D341Med (cell line): Measurements from ENCODE around the gene CDKAL1.

Experiments used
- DNase-seq: peaks from one replicate; pipeline ENCODE4 v3.0.0; 2012; ENCODE audit warnings: low spot score

CDKAL1 gene

GRCh38 chr6:20680697-20681165 lies 146.5 kb downstream of the CDKAL1 start:
- no peak for DNase-seq

- no peak for DNase-seq
Measured at GRCh38 chr6:20681243-20681684, 147.0 kb downstream of the CDKAL1 start.

- DNase-seq, result no peak
Measured at GRCh38 chr6:20684474-20684873, 150.2 kb downstream of the CDKAL1 start.

GRCh38 chr6:20686142-20686541 lies 151.9 kb downstream of the CDKAL1 start:
- DNase-seq, result no peak

GRCh38 chr6:20687494-20687893 lies 153.2 kb downstream of the CDKAL1 start:
- DNase-seq, result no peak

GRCh38 chr6:20688710-20689500 lies 154.6 kb downstream of the CDKAL1 start:
- peak; percentile 36 for DNase-seq

GRCh38 chr6:20691185-20691584 lies 156.9 kb downstream of the CDKAL1 start:
- peak; percentile 56 for DNase-seq

GRCh38 chr6:20692023-20692422 lies 157.8 kb downstream of the CDKAL1 start:
- DNase-seq, result no peak

- DNase-seq, result no peak
Measured at GRCh38 chr6:20693466-20694063, 159.3 kb downstream of the CDKAL1 start.

- no peak for DNase-seq
Measured at GRCh38 chr6:20696676-20697075, 162.4 kb downstream of the CDKAL1 start.

GRCh38 chr6:20698675-20699074 lies 164.4 kb downstream of the CDKAL1 start:
- DNase-seq, result no peak

- peak; percentile 52 for DNase-seq
Measured at GRCh38 chr6:20699402-20699801, 165.1 kb downstream of the CDKAL1 start.

- no peak for DNase-seq
Measured at GRCh38 chr6:20700375-20700774, 166.1 kb downstream of the CDKAL1 start.

- no peak for DNase-seq
Measured at GRCh38 chr6:20702366-20702765, 168.1 kb downstream of the CDKAL1 start.

GRCh38 chr6:20703049-20703448 lies 168.8 kb downstream of the CDKAL1 start:
- DNase-seq, result no peak

- DNase-seq, result no peak
Measured at GRCh38 chr6:20704325-20705025, 170.2 kb downstream of the CDKAL1 start.

- no peak for DNase-seq
Measured at GRCh38 chr6:20705741-20706140, 171.5 kb downstream of the CDKAL1 start.

GRCh38 chr6:20706238-20706938 lies 172.1 kb downstream of the CDKAL1 start:
- no peak for DNase-seq

GRCh38 chr6:20706939-20707485 lies 172.8 kb downstream of the CDKAL1 start:
- peak; percentile 52 for DNase-seq

GRCh38 chr6:20707870-20708269 lies 173.6 kb downstream of the CDKAL1 start:
- DNase-seq, result no peak

GRCh38 chr6:20708367-20709124 lies 174.3 kb downstream of the CDKAL1 start:
- DNase-seq, result no peak
